ENCODE results near the gene SAA2. TPM values are rescaled to one million over a fixed set of nuclear protein-coding genes. Genes with fewer than 3 reads are reported as not detected.
"Not testable (repeated sequence)": the region's sequence is repeated elsewhere in the genome, so short reads cannot be mapped to it uniquely, and the experiment has no call there.

Gene SAA2
- total RNA-seq, 1 donor from 2014 or later = not detected

- FAIRE-seq (no peak), DNase-seq (ENCODE audit: low read depth) (peak; percentile 74)
- H3K36me3 ChIP-seq (ENCODE audit: control insufficient read depth, insufficient read depth, low read length) = no peaks in the 10 kb centered on the region
- no peaks in the 10 kb centered on the region for H3K27me3 ChIP-seq (ENCODE audit: control insufficient read depth, insufficient read depth, low read length)
- no peak for TF ChIP-seq CTCF (IDR thresholded peaks at IDR 0.05; ENCODE audit: insufficient read depth, low read length, severe bottlenecking)
- no peak within 1 kb of the TSS for H3K4me3 ChIP-seq (ENCODE audit: low read depth, low read length)
Measured at GRCh38 chr11:18265949-18266348, 17.5 kb upstream of the SAA2 start, which contains the start of gene SAA1. Gene SAA1, plus strand, starts transcription at chr11:18266264. Its CDS starts 624 bp downstream, at chr11:18266888.

GRCh38 chr11:18264677-18265555, 16.4 kb upstream of the SAA2 start:
- Histone ChIP-seq H3K27me3 (ENCODE audit: control insufficient read depth, insufficient read depth, low read length) (no peaks in the 10 kb centered on the region), H3K4me3 (ENCODE audit: low read depth, low read length) (no peak overlapping the region), H3K36me3 (ENCODE audit: control insufficient read depth, insufficient read depth, low read length) (no peaks in the 10 kb centered on the region)
- DNase-seq (ENCODE audit: low read depth) (no peak), FAIRE-seq (no peak)
- TF ChIP-seq CTCF (IDR thresholded peaks at IDR 0.05; ENCODE audit: insufficient read depth, low read length, severe bottlenecking) = no peak

- no peak overlapping the region for H3K4me3 ChIP-seq (ENCODE audit: low read depth, low read length)
- no peak for TF ChIP-seq CTCF (IDR thresholded peaks at IDR 0.05; ENCODE audit: insufficient read depth, low read length, severe bottlenecking)
- no peaks in the 10 kb centered on the region for H3K36me3 ChIP-seq (ENCODE audit: control insufficient read depth, insufficient read depth, low read length)
- H3K27me3 ChIP-seq (ENCODE audit: control insufficient read depth, insufficient read depth, low read length) = no peaks in the 10 kb centered on the region
- FAIRE-seq (no peak), DNase-seq (ENCODE audit: low read depth) (no peak)
Measured at GRCh38 chr11:18264035-18264434, 15.6 kb upstream of the SAA2 start.

- H3K36me3 ChIP-seq (ENCODE audit: control insufficient read depth, insufficient read depth, low read length); H3K27me3 ChIP-seq (ENCODE audit: control insufficient read depth, insufficient read depth, low read length); DNase-seq (ENCODE audit: low read depth); H3K4me3 ChIP-seq (ENCODE audit: low read depth, low read length); FAIRE-seq: not testable (repeated sequence)
Measured at GRCh38 chr11:18262681-18263350, 14.3 kb upstream of the SAA2 start.

- no peak for TF ChIP-seq CTCF (IDR thresholded peaks at IDR 0.05; ENCODE audit: insufficient read depth, low read length, severe bottlenecking)
- no peaks in the 10 kb centered on the region for H3K36me3 ChIP-seq (ENCODE audit: control insufficient read depth, insufficient read depth, low read length)
- no peak for FAIRE-seq
- H3K27me3 ChIP-seq (ENCODE audit: control insufficient read depth, insufficient read depth, low read length) = no peaks in the 10 kb centered on the region
- no peak for DNase-seq (ENCODE audit: low read depth)
- H3K4me3 ChIP-seq (ENCODE audit: low read depth, low read length) = no peak overlapping the region
Measured at GRCh38 chr11:18261721-18262120, 13.3 kb upstream of the SAA2 start.

GRCh38 chr11:18259259-18259658, 10.8 kb upstream of the SAA2 start:
- DNase-seq (ENCODE audit: low read depth) = no peak
- Histone ChIP-seq H3K36me3 (ENCODE audit: control insufficient read depth, insufficient read depth, low read length) (no peaks in the 10 kb centered on the region), H3K27me3 (ENCODE audit: control insufficient read depth, insufficient read depth, low read length) (no peaks in the 10 kb centered on the region), H3K4me3 (ENCODE audit: low read depth, low read length) (no peak overlapping the region)
- TF ChIP-seq CTCF (IDR thresholded peaks at IDR 0.05; ENCODE audit: insufficient read depth, low read length, severe bottlenecking) = no peak
- peak; percentile 23 for FAIRE-seq
